NCI-H748 treated with DMSO at 0.1 percent for 48 hours (cell line): ENCODE data around the gene FAM53B.

Experiments used
- DNase-seq: peaks from one replicate; lab custom pipeline; 2025; lab: John Stamatoyannopoulos, UW

FAM53B gene

DNA sequence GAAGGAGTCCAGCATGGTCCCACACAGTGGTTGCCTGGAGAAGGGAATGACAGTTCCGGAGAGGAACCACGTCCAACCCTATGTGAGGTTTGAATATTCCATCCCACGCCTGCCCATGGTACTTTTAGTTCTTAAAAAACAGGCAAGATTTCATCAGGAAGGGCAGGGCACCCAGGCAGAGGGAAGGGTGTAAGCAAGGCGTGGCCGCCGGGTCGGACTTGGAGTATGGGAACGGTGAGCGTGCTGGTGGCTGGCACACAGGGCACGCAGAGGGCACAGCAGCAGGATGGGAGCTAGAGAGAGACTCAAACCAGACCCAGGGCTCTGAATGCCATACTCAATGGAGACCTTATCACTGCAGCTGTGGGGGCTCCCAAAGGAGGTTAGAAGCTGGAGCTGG lies 34.3 kb downstream of the FAM53B start:
- no peak for DNase-seq

DNA sequence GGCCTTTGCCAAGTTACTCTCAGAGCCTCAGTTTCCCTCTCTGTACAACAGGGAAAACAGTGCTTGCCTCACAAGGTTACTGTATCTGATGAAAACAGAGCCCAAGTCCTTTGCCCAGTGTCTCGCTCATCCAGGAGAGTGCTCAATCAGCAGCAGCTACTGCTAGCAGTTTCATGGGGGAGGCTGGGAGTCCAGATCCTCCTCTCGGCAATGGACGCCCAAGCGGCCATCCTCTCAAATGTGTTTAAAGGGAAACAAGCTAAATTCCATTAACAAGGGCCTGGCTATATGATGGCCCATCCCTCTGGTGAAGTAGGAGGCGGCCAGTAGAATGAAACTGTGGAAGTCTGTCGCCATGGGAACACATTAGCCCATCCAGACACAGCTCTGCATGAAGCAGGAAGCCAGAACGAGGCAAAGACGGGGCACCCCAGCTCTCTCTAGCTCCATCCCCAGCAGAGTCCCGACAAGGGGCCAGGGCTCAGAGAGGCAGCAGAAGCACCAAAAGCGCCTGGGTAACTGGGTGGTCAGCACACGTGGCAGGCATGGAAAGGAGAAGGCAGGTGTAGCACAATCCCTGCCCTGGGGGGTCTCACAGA lies 35.2 kb downstream of the FAM53B start:
- DNase-seq, result peak; percentile 57

DNA sequence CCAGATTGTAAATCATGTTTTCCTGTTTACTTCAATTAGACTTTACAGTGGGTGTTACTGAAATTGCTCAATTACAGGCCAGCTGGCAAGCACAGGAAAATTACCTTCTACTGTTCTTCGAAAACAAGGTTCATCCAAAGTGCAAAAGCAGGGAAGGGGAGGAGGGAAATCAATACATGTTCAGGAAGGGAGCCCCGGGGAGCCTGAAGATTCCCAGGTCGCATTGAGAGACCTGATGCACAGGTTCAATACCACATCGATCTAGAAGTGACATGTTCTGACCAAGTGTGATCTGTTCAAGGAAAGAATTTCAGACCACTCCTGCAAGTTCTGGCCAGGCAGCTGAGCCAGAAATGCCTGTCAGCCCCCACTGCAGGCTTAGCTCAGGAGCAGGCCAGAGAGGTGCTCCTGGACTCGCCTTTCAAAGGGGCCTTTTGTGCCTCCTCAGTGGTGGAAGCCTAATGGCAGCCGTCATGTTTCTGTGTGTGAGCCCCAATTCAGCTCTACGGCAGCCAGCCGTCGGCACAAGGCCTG lies 35.9 kb downstream of the FAM53B start:
- DNase-seq, result peak; percentile 50

DNA sequence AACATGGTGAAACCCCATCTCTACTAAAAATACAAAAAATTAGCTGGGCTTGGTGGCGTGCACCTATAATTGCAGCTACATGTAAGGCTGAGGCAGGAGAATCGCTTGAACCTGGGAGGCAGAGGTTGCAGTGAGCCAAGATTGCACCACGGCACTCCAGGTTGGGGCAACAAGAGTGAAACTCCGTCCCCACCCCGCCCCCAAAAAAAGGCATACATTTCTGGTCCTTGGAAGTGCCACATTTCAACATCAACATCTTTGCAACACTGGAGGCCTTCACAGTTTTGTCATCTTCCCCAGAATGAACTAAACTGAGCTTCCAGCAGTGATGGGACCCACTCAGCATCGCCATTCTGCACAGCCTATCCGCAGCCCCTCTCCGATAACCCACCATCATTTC lies 36.6 kb downstream of the FAM53B start:
- DNase-seq, result no peak

DNA sequence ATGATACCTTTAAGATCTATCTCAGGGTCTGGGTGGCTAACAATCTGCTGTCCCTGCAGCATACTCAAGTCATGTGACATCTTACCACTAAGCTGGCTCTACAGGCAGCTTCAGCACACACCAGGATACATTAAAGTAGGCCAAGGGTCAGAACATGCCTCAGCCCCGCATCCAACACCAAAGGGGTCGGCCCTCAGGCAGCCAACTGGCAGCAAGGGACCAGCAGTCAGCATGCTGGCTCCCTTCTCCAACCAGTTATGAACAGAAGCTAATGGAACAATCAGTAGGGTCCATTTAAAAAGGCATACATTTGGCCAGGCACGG lies 37.1 kb downstream of the FAM53B start:
- no peak for DNase-seq

DNA sequence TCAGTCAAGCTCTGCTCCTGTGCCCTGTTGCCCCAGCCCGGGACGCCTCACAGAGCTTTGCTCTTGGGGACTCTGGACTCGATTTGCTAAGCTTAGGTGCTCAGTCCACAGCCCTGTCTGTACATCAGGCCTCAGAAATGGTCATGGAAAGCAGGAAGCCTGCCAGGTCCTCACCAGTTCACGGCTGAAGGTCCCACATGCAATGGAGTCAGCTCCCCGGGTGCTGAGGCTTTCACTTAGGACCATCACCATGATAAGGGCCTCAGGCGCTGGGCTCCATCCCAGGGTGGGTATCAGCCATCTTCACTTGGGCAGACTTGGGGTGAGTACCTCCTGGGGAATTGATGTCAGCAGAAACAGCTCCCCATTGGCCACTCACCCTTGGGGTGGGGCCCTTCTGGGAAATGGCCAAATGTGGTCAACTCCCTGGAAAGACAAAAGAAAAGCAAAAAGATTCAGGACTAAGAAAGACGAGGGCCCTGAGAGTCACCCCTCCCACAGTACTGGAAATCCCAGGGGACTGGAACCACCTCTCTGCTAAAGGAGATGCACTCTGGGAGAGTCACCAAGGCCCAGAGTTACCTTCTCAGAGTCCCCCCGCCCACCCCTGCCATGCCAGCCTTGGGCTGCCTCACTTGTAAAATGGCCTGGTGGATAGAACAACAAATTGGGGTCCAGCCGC lies 37.6 kb downstream of the FAM53B start:
- DNase-seq, result no peak

DNA sequence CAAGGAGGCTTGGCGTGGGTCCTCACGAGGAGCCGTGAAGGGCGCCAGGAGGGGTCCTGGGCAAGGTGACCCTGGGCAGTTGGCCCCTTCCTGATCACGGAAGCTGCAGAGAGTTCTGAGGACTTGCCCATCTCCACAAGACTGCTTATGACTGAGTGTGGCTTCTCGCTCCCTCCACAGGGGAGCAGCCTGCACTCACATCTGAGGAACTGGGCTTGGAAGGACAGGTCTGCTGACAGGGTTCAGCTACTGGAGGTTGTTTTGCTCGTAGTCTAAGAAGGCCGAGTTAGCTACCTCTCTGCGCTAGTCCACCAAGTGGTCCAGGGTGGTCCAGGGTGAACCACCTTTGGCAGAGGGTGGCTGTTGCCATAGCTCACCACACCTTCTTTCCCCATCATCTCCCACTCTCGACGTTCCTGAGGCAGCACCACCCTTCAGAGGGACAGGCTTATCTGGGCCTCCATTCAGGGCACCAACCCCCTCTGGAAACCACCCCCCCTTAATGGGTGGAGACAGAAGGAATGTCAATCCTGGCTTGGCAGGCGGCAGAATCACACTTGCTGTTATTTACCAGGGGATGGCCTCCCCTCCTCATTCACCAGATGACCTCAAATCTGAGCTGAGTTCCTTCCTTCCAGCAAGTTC lies 38.2 kb downstream of the FAM53B start:
- no peak for DNase-seq

DNA sequence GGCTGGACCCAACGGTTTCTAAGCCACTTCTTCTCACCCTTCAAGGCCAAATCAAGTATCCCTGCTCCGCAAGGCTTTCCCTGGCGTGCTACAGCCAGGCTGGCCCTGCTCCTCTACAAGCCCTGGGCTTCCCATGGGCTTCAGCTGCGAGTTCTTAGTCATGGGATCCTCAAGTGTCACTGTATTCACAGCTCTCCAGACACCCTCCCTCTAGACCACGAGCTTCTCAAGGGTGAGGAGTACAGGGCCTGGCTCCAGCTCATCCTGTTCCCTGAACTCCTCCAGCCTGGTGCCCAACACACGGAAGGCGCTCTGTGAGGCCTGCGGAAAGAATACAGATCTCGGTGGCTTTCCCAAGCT lies 38.8 kb downstream of the FAM53B start:
- DNase-seq, result no peak

DNA sequence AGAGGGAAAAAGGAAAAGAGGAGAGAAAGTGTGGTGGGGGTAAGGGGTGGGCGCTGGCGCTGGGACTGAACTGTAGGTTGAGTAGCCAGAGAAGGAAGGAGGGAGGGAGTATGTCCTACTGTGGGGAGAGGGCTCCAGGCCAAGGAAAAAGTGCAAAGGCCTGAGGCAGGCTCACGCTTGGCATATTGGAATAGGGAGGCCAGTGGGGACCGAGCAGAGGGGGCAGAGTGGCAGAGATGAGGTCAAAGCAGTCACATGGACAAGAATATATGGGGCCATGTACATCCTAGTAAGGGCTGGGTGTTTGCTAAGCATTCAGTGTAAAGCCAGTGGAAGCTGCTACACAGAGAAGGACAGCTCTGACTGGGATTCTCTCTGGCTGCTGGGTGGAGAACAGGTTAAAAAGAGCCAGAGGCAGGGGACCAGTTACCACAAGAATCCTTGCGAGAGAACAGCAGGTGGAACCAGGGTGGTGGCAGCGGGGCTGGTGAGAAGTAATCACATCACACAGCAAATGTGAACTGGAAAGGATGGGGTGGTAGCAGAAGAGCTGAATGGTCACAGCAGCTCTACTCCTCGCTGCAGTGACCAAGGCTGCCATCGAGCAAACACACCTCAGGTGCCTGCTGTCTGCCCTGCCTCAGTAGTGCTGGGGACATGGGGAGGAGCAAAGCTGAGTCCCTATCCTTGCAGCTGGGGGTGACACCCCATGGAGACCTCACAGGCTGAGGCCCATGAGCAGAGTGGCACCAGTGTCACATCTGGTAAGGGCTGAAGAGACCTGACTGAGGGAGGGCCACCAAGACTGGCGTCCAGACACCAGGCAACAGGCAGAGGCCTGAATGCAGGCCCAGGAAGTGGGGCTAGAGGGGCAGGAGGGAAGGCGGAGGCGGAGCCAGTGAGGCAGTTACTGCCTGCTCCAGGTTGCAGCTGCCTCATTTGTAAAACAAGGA lies 39.5 kb downstream of the FAM53B start:
- DNase-seq, result no peak

DNA sequence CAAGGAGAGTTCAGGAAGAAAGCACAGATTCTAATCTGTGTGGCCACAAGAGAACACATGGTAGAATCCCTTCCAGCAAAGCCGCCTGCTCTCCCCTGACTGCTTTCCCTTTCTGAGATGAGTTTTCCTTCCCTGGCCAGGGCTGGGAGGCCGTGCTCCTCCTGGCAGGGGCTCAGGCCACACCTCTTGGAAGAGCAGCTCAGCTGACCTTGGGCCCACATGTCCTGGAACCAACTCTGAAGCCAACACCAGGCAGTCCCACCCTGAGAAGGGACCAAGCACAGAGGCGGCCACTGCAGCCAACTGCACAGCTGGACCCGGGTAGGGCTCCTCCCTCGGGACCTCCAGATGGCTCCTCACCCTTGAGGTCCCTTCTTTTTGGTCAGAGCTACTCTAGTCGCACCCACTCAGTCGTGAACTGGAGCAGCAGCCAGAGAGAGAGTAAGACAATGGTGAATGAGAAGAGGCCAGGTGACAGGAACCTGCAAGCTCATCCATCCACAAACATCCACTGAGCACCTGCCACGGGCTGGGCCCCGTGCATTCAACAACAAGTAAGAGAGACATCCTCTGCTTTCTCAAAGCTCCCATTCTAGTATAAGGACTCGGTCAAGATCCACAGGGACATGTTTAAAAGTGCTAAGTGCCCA lies 40.3 kb downstream of the FAM53B start:
- DNase-seq, result peak; percentile 26

DNA sequence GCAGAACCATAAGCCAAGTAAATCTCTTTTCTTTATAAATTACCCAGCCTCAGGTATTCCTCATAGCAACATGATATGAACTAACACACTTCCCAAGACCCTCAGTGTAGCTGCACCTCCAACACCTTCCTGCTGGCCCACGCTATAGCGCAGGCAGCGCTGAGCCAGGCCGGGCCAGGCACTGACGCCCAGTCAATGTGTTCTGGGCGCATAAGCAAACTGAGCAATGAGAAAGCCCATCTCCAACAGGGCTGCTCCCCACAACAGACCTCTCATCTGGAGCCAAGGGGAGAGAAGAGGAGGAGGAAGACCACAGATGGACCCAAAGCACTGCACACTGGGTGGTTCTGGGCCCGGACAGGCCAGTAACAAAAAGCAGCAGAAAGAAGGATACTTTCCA lies 40.8 kb downstream of the FAM53B start:
- DNase-seq, result no peak

DNA sequence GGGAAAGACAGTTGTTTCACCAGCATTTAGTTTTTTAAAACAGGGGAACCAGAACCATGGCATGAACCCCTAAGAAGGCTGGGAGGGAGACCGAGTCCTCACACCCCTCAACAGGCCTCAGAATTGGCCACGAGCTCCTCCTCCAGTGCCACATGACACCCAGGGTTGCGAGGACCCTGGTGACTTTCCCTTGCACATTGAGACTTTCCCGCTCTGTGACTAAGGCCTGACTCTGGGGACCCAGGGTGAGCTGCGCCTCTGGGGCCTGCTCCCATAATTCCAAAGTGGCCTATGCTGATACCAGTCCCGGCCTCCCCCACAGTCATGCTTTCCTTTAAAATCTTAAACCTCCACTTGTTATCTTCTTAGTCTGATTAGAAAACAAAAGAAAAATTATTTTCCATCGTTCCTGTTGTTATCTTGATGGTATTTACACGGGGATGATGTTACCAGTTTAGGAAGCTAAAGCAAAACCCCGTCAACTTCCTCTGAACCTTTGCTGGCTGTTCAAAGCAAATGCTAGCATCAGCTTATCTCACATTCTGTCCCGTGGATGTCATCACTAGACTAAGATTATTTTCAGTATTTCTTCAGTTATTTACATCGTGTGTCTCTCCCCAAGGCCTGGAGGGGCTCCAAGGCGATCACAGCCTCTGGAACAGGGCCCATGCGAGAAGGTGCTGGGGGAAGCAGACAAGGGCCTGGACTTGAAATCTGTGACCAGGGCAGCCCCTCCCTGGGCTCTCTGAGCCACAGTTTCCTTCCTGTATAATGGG lies 42.1 kb downstream of the FAM53B start:
- no peak for DNase-seq

DNA sequence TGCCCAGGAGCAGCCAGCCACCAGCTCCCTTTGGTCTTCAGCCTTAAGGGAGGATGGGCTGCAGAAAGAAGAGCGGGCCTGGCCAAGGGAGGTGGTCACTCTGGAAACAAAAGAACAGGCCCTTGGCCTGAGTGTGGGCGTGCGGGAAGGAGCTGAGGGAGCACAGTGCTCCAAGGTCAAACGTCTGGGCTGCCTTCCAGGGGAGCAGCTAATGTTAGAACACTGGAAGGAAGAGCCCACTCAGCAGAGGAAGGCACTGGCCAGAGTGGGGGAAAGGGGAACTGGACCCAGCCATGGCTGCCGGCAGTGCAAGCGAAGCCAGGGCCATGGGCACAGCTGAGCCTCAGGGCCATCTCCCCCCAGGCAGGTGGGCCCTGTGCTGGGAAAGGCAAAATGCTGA lies 42.7 kb downstream of the FAM53B start:
- DNase-seq, result no peak

DNA sequence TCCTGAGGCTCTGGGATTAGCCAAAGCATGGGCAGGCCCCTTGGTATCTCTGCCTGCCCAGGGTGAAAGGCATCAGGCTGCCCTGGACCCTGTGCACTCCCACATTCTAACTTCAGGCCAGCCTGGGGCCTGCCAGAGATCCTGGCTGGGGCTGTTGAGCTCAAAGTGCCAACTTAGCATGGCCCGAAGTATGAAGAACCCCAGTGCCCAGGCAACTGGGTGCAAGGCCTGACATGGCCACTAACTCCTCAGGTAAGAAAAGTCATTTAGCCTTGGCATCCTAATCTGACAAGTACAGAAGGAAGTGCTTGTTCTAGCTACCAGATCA lies 43.2 kb downstream of the FAM53B start:
- no peak for DNase-seq

DNA sequence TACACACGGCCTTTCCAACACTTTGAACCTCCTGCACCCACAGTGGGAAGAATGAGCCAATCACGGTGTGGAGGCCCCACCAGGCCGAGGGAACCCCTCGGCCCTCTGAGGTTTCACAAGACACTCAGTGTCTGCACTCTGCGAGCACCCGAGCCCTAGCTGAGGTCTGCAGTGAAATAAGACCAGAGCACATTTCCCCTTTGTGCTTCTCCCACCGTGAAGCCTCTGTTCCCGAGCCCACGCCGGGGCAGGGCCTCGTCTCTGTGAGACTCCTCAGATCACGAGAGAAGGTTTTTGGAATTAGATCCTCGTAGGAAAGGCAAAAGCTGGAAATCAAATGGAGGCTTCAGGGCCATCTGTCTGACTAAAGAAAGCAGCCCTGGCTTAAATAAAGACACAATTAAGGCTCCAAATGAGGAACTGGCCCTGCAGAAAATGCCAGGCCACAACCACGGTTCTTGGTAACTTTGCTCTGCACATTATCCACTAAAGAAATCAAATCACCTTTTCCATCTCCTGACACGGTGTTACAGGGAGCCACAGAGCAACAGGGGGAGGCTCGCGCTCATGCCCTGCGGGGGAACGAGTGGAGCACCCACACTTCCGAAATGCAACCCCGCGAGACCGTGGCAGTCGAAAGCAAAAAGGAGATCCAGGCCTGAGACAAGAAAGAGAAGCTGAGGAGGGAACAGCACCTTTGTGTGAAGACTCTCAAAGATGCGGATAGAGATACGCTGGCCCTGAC lies 43.7 kb downstream of the FAM53B start:
- DNase-seq, result no peak

DNA sequence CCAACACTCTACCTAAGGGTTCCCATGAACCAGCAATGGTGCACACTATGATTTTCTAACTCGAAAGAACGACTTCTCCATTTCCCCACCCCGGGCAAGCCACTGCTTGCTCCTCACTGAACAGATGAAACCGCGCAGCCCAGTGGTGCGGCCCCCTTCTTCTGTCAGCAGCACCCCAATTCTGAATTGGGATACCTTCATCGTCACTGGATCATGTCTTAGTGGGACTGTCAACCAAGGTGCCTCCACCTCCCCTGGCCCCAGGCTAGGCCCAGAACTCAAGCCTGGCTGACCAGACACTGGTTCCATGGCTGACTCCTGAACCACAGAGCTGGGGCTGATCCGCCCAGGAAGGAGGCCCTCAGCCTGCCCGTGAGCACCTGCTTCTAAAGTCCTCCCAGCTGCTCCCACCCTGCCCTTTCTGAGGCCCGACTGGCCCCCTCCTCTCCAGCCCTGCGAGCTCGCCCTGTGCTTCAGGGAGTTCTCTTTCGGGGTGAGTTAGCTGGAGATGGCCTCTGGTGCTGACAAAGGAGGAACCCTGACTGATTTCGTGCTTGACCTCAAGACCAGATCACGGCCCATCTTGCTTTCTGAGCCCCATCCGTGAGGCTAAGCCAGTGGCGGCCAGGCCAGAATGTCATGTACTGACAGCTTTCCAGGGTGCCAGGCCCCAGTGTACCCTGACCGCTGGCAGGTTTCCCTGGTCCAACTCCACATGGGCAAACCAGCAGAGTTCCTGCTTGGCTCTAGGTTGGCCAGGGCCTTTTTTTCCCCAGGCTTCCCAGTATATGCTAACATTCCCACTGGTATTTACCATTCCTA lies 44.5 kb downstream of the FAM53B start:
- DNase-seq, result no peak

DNA sequence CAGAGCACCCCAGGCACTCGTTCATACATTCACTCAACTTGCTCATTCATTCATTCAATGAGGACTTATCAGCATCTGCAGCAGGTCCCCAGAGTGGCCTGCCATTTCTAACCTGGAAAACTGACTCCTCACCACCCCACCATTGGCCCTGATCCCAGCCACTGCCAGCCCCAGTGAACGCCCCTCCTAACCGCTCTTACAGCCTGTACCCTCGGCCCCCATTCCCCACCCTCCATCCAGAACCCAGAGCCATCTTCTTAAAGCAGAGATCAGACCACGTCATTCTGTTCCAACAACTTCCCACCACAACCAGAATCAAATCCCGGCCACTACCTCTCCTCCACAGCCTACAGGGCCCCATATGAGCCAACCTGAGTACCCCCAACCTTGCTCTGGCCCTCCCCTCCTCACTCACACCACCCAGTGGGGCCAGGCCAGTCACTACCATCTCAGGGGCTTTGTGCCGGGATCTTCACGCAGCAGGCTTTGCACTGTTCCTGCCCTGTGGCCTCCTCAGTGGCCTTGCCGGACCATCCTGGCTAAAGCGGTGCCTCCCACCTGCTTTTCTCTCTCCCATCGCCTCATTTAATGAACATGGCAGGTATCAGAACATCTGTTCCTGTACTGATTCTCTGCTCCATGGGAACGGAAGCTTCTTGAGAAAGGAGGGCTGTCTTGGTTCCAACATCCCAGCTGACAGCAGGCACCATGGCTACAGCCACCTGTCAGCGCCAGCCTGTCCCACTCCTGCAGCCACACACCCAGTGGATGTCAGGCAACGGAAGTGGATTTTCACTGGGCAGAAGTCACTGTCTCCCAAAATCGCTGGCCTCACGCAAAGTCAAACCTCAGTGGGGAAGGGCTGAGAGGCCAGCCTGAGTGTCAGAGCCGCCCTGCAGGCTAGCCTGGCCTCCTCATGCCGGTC lies 45.4 kb downstream of the FAM53B start:
- DNase-seq, result no peak

DNA sequence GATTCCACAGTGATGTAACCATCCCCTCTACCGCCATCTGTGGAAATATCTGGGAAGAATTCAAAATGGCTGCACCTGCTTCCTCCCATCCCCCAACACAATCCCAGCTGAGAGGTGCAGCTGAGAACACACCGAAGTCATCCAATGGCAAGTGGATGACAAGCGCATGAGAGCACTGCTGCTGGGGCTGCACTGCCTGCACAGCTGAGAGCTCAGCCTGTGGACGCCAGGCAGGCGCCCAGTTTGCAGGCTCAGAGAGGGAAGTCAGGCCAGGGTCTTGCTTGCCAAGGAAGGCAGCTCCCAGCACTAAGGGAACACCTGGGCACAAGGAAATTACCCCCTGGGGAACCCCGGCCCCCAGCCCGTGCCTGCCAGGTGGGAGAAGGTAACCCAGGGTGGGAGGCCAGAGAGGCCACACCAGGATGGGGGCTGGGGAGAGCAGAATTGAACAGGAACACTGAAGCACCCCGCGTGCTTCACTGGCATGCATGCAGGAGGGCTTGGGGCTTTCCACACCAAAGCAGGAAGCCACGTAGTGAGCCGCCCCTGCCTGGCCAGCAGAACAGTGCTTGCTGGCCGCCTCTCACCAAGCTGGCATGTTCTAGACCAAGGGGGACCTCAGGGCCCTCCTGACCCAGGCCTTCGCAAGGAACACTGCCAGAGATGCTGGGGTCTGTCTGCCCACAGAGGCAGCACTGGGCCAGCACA lies 46.2 kb downstream of the FAM53B start:
- DNase-seq, result no peak
